CD8-positive, alpha-beta memory T cell (primary cell): ENCODE measurements around the gene NAXD. TPM values are rescaled to one million over a fixed set of nuclear protein-coding genes. Genes with fewer than 3 reads are reported as not detected.
A peak's percentile ranks its signal among the peaks of the same experiment; 100 is the strongest.

Experiments used
- CTCF ChIA-PET: fragments of 350-600 bp; sonication (Branson Sonifier 250); formaldehyde crosslinking; loops from one replicate; lab custom pipeline; 2021; ENCODE audit warnings: antibody characterized with exemption; lab: Charles Lee
- POLR2A ChIA-PET: fragments of 350-600 bp; sonication (Branson Sonifier 250); formaldehyde crosslinking; loops from one replicate; lab custom pipeline; 2021; ENCODE audit warnings: antibody characterized with exemption; lab: Charles Lee
- DNase-seq, 5 donors: peaks; one replicate each; pipeline versions ENCODE4 v3.0.0 to v3.0.0-alpha.2; 2020 to 2022; ENCODE audit warnings: mixed read lengths in 1 of 5
- H3K27ac ChIP-seq: one replicate; pipeline ENCODE4 v1.7.0; 2013; ENCODE audit warnings: low read depth, mild to moderate bottlenecking, low read length, moderate library complexity
- H3K27me3 ChIP-seq: 2 replicates; pipeline ENCODE4 v1.7.0; 2013; ENCODE audit warnings: low read length, mild to moderate bottlenecking; ENCODE audit not compliant: insufficient read depth, poor library complexity, severe bottlenecking
- H3K36me3 ChIP-seq: 2 replicates; pipeline ENCODE4 v1.7.0; 2013; ENCODE audit warnings: mild to moderate bottlenecking, low read length, moderate library complexity; ENCODE audit not compliant: insufficient read depth
- H3K4me1 ChIP-seq: 2 replicates; pipeline ENCODE4 v1.7.0; 2013; ENCODE audit warnings: mild to moderate bottlenecking, low read length, moderate library complexity; ENCODE audit not compliant: insufficient read depth
- H3K4me3 ChIP-seq: 2 replicates; pipeline ENCODE4 v1.7.0; 2013; ENCODE audit warnings: mild to moderate bottlenecking, low read length
- H3K9me3 ChIP-seq: 2 replicates; pipeline ENCODE4 v1.7.0; 2013; ENCODE audit warnings: mild to moderate bottlenecking, low read length
- H3K27ac Mint-ChIP-seq, 8 donors: one replicate each; pipeline ENCODE4 v1.8.0; 2020 to 2021; ENCODE audit warnings: mixed read lengths in 8 of 8, mild to moderate bottlenecking in 6 of 8, inconsistent platforms in 3 of 8, moderate library complexity in 3 of 8
- H3K27me3 Mint-ChIP-seq, 2 donors: one replicate each; pipeline ENCODE4 v1.8.0; 2020 to 2021; ENCODE audit warnings: mixed read lengths in 2 of 2, mild to moderate bottlenecking in 1 of 2, moderate library complexity in 1 of 2
- H3K36me3 Mint-ChIP-seq, 3 donors: one replicate each; pipeline ENCODE4 v1.8.0; 2020 to 2021; ENCODE audit warnings: mixed read lengths in 3 of 3, inconsistent platforms in 1 of 3, mild to moderate bottlenecking in 1 of 3
- H3K4me1 Mint-ChIP-seq, 3 donors: one replicate each; pipeline ENCODE4 v1.8.0; 2020 to 2021; ENCODE audit warnings: mixed read lengths in 3 of 3, inconsistent platforms in 1 of 3, mild to moderate bottlenecking in 1 of 3
- H3K4me3 Mint-ChIP-seq, 7 donors: one replicate each; pipeline ENCODE4 v1.8.0; 2020 to 2021; ENCODE audit warnings: mixed read lengths in 7 of 7, mild to moderate bottlenecking in 6 of 7, moderate library complexity in 4 of 7, inconsistent platforms in 2 of 7
- H3K9me3 Mint-ChIP-seq, 5 donors: one replicate each; pipeline ENCODE4 v1.8.0; 2020 to 2022; ENCODE audit warnings: mixed read lengths in 5 of 5, mild to moderate bottlenecking in 3 of 5, moderate library complexity in 2 of 5, inconsistent platforms in 1 of 5
- polyA plus RNA-seq: library from polyadenylated mRNA; unstranded; fragments of 300-500 nt; fragmentation: Illumina TruSeq; gene quantifications from one replicate; pipeline ENCODE4 v1.2.3, GENCODE V29; 2021
- total RNA-seq, 2 experiments: library from RNA; stranded (reverse); gene quantifications; one replicate each; pipeline ENCODE4 v1.2.3, GENCODE V29; 2021

The NAXD gene
- total and polyA plus RNA-seq, 3 experiments from 2014 or later = 17.0 to 20.7 (median 19.9) TPM

- no peak overlapping the region for H3K4me3 ChIP-seq
- peaks cover 19% of the 10 kb centered on the region for H3K36me3 ChIP-seq
- no peak for DNase-seq
- POLR2A ChIA-PET = no interaction called here
- peak overlapping the region in 1 of 8 donors; percentile 36 for H3K27ac Mint-ChIP-seq
- H3K4me1 Mint-ChIP-seq = peaks cover 0 to 7% (median 4%) of the 10 kb centered on the region in 3 donors
- H3K4me3 Mint-ChIP-seq = no peak overlapping the region
- no peaks in the 10 kb centered on the region for H3K9me3 Mint-ChIP-seq
- peaks cover 4% of the 10 kb centered on the region for H3K4me1 ChIP-seq
- no peaks in the 10 kb centered on the region for H3K9me3 ChIP-seq
- no peak overlapping the region for H3K27ac ChIP-seq
- CTCF ChIA-PET = no interaction called here
- H3K27me3 Mint-ChIP-seq = no peaks in the 10 kb centered on the region
- no peaks in the 10 kb centered on the region for H3K27me3 ChIP-seq
- peaks cover 0 to 73% (median 6%) of the 10 kb centered on the region in 3 donors for H3K36me3 Mint-ChIP-seq
Observed at GRCh38 chr13:110643324-110643723, 28.0 kb downstream of the NAXD start.

- CTCF ChIA-PET = interaction anchor here (0.7 to 1.6 kb wide), 4 partner anchors 14 to 182 kb away, joined by 3 to 5 read pairs (median 3); partner anchors contain the start of gene NAXD
- Histone ChIP-seq H3K36me3 (peaks cover 19% of the 10 kb centered on the region), H3K4me3 (no peak overlapping the region), H3K27me3 (no peaks in the 10 kb centered on the region), H3K9me3 (no peaks in the 10 kb centered on the region), H3K4me1 (peaks cover 4% of the 10 kb centered on the region), H3K27ac (no peak overlapping the region)
- H3K36me3 Mint-ChIP-seq = peaks cover 0 to 72% (median 6%) of the 10 kb centered on the region in 3 donors
- DNase-seq = no peak
- no peaks in the 10 kb centered on the region for H3K27me3 Mint-ChIP-seq
- POLR2A ChIA-PET = no interaction called here
- H3K9me3 Mint-ChIP-seq = no peaks in the 10 kb centered on the region
- peaks cover 0 to 7% (median 4%) of the 10 kb centered on the region in 3 donors for H3K4me1 Mint-ChIP-seq
- no peak overlapping the region for H3K4me3 Mint-ChIP-seq
- H3K27ac Mint-ChIP-seq = peak overlapping the region in 1 of 8 donors; percentile 36
Observed at GRCh38 chr13:110643768-110644421, 28.6 kb downstream of the NAXD start.

GRCh38 chr13:110644892-110645521 is 29.7 kb downstream of the NAXD start:
- Mint-ChIP-seq H3K27me3 (no peaks in the 10 kb centered on the region), H3K36me3 (peaks cover 0 to 71% (median 4%) of the 10 kb centered on the region in 3 donors), H3K27ac (peak overlapping the region in 1 of 8 donors; percentile 36), H3K9me3 (no peaks in the 10 kb centered on the region), H3K4me1 (peaks cover 0 to 7% (median 4%) of the 10 kb centered on the region in 3 donors), H3K4me3 (no peak overlapping the region)
- Histone ChIP-seq H3K27ac (no peak overlapping the region), H3K36me3 (peaks cover 13% of the 10 kb centered on the region), H3K4me3 (no peak overlapping the region), H3K9me3 (no peaks in the 10 kb centered on the region), H3K4me1 (peaks cover 4% of the 10 kb centered on the region), H3K27me3 (no peaks in the 10 kb centered on the region)
- peak; percentile 13 to 67 (median 47) for DNase-seq
- POLR2A ChIA-PET = no interaction called here
- CTCF ChIA-PET = interaction anchor here (0.7 to 1.6 kb wide), 7 partner anchors 11 to 180 kb away, joined by 3 to 5 read pairs (median 3); partner anchors contain the start of gene NAXD

GRCh38 chr13:110645750-110646149 is 30.4 kb downstream of the NAXD start:
- no peaks in the 10 kb centered on the region for H3K9me3 ChIP-seq
- H3K4me1 ChIP-seq = peaks cover 4% of the 10 kb centered on the region
- no peaks in the 10 kb centered on the region for H3K27me3 ChIP-seq
- no peak overlapping the region for H3K4me3 ChIP-seq
- DNase-seq = no peak
- Mint-ChIP-seq H3K27ac (peak overlapping the region in 1 of 8 donors; percentile 62), H3K4me1 (peaks cover 0 to 7% (median 4%) of the 10 kb centered on the region in 3 donors), H3K36me3 (peaks cover 0 to 71% (median 6%) of the 10 kb centered on the region in 3 donors), H3K4me3 (no peak overlapping the region), H3K9me3 (no peaks in the 10 kb centered on the region), H3K27me3 (no peaks in the 10 kb centered on the region)
- H3K36me3 ChIP-seq = peaks cover 19% of the 10 kb centered on the region
- ChIA-PET POLR2A (interaction anchor here (0.5 kb wide), 1 partner anchor 94 kb away, joined by 3 read pairs; no protein-coding TSS in a partner anchor), CTCF (interaction anchor here (1.3 kb wide), 1 partner anchor 37 kb away, joined by 3 read pairs; no protein-coding TSS in a partner anchor)
- no peak overlapping the region for H3K27ac ChIP-seq

- Histone ChIP-seq H3K9me3 (no peaks in the 10 kb centered on the region), H3K36me3 (peaks cover 17% of the 10 kb centered on the region), H3K4me1 (peaks cover 4% of the 10 kb centered on the region), H3K4me3 (no peak overlapping the region), H3K27ac (no peak overlapping the region), H3K27me3 (no peaks in the 10 kb centered on the region)
- POLR2A ChIA-PET = no interaction called here
- Mint-ChIP-seq H3K4me3 (no peak overlapping the region), H3K27ac (peak overlapping the region in 1 of 8 donors; percentile 63), H3K4me1 (peaks cover 1 to 7% (median 4%) of the 10 kb centered on the region in 3 donors), H3K9me3 (no peaks in the 10 kb centered on the region), H3K36me3 (peaks cover 0 to 72% (median 8%) of the 10 kb centered on the region in 3 donors), H3K27me3 (no peaks in the 10 kb centered on the region)
- CTCF ChIA-PET = interaction anchor here (1.3 kb wide), 1 partner anchor 36 kb away, joined by 3 read pairs; no protein-coding TSS in a partner anchor
- DNase-seq = no peak
Observed at GRCh38 chr13:110646442-110647364, 31.4 kb downstream of the NAXD start.

GRCh38 chr13:110647365-110647737 is 32.0 kb downstream of the NAXD start:
- H3K4me3 ChIP-seq = no peak overlapping the region
- H3K4me3 Mint-ChIP-seq = no peak overlapping the region
- H3K9me3 ChIP-seq = no peaks in the 10 kb centered on the region
- no peaks in the 10 kb centered on the region for H3K9me3 Mint-ChIP-seq
- peaks cover 0 to 73% (median 8%) of the 10 kb centered on the region in 3 donors for H3K36me3 Mint-ChIP-seq
- no peak overlapping the region for H3K27ac ChIP-seq
- POLR2A ChIA-PET = no interaction called here
- no peaks in the 10 kb centered on the region for H3K27me3 ChIP-seq
- H3K27ac Mint-ChIP-seq = no peak overlapping the region
- DNase-seq = no peak
- CTCF ChIA-PET = no interaction called here
- no peaks in the 10 kb centered on the region for H3K27me3 Mint-ChIP-seq
- peaks cover 4% of the 10 kb centered on the region for H3K4me1 ChIP-seq
- peaks cover 1 to 7% (median 4%) of the 10 kb centered on the region in 3 donors for H3K4me1 Mint-ChIP-seq
- peaks cover 17% of the 10 kb centered on the region for H3K36me3 ChIP-seq

- no peak for DNase-seq
- Histone ChIP-seq H3K4me3 (no peak overlapping the region), H3K4me1 (peaks cover 4% of the 10 kb centered on the region), H3K9me3 (no peaks in the 10 kb centered on the region), H3K27ac (no peak overlapping the region), H3K27me3 (no peaks in the 10 kb centered on the region), H3K36me3 (peaks cover 17% of the 10 kb centered on the region)
- Mint-ChIP-seq H3K9me3 (no peaks in the 10 kb centered on the region), H3K4me1 (peaks cover 3 to 7% (median 6%) of the 10 kb centered on the region in 3 donors), H3K27me3 (no peaks in the 10 kb centered on the region), H3K27ac (no peak overlapping the region), H3K4me3 (no peak overlapping the region), H3K36me3 (peaks cover 0 to 70% (median 6%) of the 10 kb centered on the region in 3 donors)
- CTCF ChIA-PET = no interaction called here
- POLR2A ChIA-PET = no interaction called here
Observed at GRCh38 chr13:110648146-110648819, 32.9 kb downstream of the NAXD start.
